Measurements from ENCODE around the gene MYO7B.

Gene MYO7B

DNA sequence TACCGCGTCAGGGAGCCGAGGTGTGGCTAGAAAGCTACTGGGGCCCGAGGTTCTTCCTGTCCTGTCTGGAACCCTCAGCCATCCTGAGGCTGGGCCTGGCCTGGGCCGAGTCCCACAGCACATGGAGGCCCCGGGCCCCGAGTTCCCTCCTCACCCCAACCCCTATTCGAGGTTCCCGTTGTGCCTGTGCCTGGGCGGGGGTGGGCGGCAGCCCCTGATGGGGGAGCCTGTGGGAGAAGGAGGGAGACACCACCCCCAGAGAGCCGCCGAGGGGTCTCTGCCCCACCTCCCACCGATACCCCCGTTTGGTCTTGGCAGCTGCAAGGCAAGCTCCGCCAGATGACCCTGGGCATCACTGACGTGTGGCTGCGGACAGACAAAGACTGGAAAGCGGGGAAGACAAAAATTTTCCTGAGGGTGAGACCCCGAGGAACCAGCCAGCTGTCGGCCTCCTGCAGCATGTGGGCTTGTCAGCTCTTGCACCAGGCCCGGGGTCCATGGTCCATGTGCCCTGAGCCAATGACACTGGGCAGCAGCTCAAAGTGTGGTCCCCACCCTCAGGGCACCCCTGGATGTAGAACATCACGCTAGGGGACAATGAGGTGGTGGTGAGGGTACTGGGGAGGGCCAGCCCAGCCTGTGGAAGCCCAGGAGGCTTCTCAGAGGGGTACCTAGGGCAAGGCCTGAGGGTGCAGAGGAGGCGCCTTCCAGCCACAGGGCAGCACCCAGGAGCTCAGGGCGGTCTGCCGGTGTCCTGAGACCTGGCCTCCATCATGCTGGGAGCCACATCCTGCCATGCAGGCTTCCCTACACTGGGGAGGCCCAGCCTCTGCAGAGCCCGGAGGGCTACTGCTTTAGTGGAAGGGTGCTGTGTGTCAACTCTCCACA lies 58.0 kb downstream of the MYO7B start:
- DNase-seq (ENCODE audit: low spot score) (peak; percentile 27), ATAC-seq (ENCODE audit: low read depth) (no peak)
- H3K9me3 ChIP-seq (ENCODE audit: severe bottlenecking) = no peaks in the 10 kb centered on the region
- TF ChIP-seq, protein P1, sequence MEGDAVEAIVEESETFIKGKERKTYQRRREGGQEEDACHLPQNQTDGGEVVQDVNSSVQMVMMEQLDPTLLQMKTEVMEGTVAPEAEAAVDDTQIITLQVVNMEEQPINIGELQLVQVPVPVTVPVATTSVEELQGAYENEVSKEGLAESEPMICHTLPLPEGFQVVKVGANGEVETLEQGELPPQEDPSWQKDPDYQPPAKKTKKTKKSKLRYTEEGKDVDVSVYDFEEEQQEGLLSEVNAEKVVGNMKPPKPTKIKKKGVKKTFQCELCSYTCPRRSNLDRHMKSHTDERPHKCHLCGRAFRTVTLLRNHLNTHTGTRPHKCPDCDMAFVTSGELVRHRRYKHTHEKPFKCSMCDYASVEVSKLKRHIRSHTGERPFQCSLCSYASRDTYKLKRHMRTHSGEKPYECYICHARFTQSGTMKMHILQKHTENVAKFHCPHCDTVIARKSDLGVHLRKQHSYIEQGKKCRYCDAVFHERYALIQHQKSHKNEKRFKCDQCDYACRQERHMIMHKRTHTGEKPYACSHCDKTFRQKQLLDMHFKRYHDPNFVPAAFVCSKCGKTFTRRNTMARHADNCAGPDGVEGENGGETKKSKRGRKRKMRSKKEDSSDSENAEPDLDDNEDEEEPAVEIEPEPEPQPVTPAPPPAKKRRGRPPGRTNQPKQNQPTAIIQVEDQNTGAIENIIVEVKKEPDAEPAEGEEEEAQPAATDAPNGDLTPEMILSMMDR (IDR thresholded peaks at IDR 0.05; ENCODE audit: poor library complexity, severe bottlenecking) = no peak
- H3K27me3 ChIP-seq (ENCODE audit: insufficient read depth, poor library complexity, severe bottlenecking) = no peaks in the 10 kb centered on the region
- no peaks in the 10 kb centered on the region for H3K36me3 ChIP-seq (ENCODE audit: low read depth)
- no peak overlapping the region for H3K4me3 ChIP-seq (ENCODE audit: severe bottlenecking)
- no peaks in the 10 kb centered on the region for H3K4me1 ChIP-seq (ENCODE audit: insufficient read depth, poor library complexity, severe bottlenecking)
- H3K27ac ChIP-seq (ENCODE audit: poor library complexity, severe bottlenecking) = no peak overlapping the region

DNA sequence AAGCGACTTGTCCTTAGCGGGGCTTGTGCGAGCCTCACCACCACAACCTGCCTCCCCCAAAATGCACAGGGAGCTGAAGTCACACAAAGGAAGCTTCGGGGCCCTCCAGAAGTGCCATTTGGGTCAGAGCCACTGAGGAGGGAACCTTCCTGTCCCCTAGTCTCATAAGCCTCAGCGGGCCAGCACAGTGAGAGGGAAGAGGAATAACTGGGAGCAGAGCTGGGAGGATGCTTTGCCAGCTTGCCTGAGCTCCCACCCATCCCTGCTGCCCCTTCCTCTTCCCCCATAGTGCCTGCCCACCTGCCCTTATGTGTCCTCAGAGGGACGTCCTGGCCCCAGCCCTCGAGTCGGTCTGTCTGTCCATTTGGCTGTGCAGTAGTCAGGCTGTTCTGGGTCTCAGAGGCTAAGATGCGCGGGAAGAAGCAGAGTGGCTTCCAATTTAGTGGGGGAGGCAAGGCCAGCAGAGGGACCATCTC lies 58.7 kb downstream of the MYO7B start:
- H3K27me3 ChIP-seq (ENCODE audit: insufficient read depth, poor library complexity, severe bottlenecking) = no peaks in the 10 kb centered on the region
- no peaks in the 10 kb centered on the region for H3K9me3 ChIP-seq (ENCODE audit: severe bottlenecking)
- H3K4me1 ChIP-seq (ENCODE audit: insufficient read depth, poor library complexity, severe bottlenecking) = no peaks in the 10 kb centered on the region
- peak; percentile 31 for DNase-seq (ENCODE audit: low spot score)
- no peak for ATAC-seq (ENCODE audit: low read depth)
- no peak overlapping the region for H3K4me3 ChIP-seq (ENCODE audit: severe bottlenecking)
- no peak overlapping the region for H3K27ac ChIP-seq (ENCODE audit: poor library complexity, severe bottlenecking)
- TF ChIP-seq, protein P1 (IDR thresholded peaks at IDR 0.05; ENCODE audit: poor library complexity, severe bottlenecking) = no peak
- H3K36me3 ChIP-seq (ENCODE audit: low read depth) = no peaks in the 10 kb centered on the region

DNA sequence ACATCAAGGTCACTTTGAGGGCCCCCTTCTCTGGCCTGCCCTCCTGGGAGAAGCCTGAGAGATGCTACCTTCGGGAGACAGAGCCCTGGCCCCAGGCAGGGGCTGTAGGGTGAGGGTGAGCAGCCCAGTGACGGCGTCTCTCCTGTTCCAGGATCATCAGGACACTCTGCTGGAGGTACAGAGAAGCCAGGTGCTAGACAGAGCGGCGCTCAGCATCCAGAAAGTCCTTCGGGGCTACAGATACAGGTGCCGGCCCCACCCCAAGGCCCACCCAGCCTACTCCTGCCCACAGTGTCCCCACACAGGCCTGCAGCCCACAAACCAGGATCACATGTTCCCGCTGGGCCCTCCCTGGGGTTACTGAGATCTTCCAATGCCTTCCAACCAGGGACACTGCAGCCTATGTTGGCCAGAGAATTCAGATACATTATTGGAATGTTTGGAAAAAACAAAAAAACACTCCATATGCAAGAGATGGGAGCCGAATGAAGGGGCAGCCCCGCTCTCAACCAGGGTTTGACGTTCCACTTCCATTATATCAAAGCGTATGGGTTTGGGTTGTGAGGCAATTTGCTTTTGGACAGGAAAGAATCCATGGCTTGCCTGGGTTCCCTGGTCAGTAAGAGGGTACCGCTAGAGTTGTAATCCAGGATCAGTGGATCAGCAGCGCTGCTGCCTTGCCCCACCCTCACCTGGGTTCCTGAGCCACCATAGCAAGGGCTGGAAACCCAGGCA lies 61.0 kb downstream of the MYO7B start:
- DNase-seq (ENCODE audit: low spot score) (no peak), ATAC-seq (ENCODE audit: low read depth) (no peak)
- Histone ChIP-seq H3K9me3 (ENCODE audit: severe bottlenecking) (no peaks in the 10 kb centered on the region), H3K36me3 (ENCODE audit: low read depth) (no peaks in the 10 kb centered on the region), H3K4me3 (ENCODE audit: severe bottlenecking) (no peak overlapping the region), H3K4me1 (ENCODE audit: insufficient read depth, poor library complexity, severe bottlenecking) (no peaks in the 10 kb centered on the region), H3K27me3 (ENCODE audit: insufficient read depth, poor library complexity, severe bottlenecking) (no peaks in the 10 kb centered on the region), H3K27ac (ENCODE audit: poor library complexity, severe bottlenecking) (no peak overlapping the region)
- TF ChIP-seq, protein P1 (IDR thresholded peaks at IDR 0.05; ENCODE audit: poor library complexity, severe bottlenecking) = no peak

DNA sequence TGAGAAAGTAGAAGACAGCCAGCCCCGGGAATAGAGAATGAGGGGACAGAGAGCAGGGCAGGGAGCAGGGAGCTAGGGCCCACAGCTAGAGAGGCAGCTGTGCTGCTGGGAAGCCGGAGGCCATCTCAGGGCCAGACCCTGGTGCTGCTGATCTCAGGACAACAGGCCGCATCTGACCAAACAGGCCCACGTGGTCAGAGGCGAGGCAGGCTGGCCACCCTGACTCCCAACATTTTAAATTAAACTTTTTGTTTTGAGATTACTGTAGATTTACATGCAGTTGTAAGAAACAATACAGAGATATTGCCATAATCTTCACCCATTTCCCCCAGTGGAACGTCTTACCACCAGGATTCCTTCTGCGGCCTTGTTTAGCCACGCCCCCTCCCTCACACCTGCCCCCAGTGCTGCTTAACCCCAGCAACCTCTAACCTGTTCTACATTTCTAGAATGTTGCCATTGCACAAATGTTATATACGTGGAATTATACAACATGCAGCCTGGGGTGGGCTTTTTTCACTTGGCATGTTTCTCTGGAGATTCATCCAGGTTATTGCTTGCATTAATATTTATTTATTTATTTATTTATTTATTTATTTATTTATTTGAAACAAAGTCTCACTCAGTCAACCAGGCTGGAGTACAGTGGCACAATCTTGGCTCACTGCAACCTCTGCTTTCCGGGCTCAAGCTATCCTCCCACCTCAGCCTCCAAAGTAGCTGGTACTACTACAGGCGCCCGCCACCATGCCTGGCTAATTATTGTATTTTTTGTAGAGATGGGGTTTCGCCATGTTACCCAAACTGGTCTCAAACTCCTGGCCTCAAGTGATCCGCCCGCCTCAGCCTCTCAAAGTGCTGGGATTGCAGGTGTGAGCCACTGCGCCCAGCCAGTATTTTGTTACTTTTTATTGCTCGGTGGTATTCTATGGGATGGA lies 61.8 kb downstream of the MYO7B start:
- Histone ChIP-seq H3K4me3 (ENCODE audit: severe bottlenecking) (no peak overlapping the region), H3K9me3 (ENCODE audit: severe bottlenecking) (no peaks in the 10 kb centered on the region), H3K27ac (ENCODE audit: poor library complexity, severe bottlenecking) (peak overlapping the region; percentile 4), H3K27me3 (ENCODE audit: insufficient read depth, poor library complexity, severe bottlenecking) (no peaks in the 10 kb centered on the region), H3K36me3 (ENCODE audit: low read depth) (no peaks in the 10 kb centered on the region), H3K4me1 (ENCODE audit: insufficient read depth, poor library complexity, severe bottlenecking) (no peaks in the 10 kb centered on the region)
- no peak for ATAC-seq (ENCODE audit: low read depth)
- no peak for DNase-seq (ENCODE audit: low spot score)
- TF ChIP-seq, protein P1 (IDR thresholded peaks at IDR 0.05; ENCODE audit: poor library complexity, severe bottlenecking) = no peak
